GM12865 (cell line): Measurements from ENCODE around the gene GTF2H4.

Experiments
- DNase-seq: peaks from one replicate; pipeline ENCODE4 v3.0.0; 2010; ENCODE audit warnings: low read depth
- H3K4me3 ChIP-seq: 2 replicates; pipeline ENCODE4 v1.5.1; 2011; ENCODE audit warnings: mild to moderate bottlenecking, low read depth, low read length, control low read depth
- TF ChIP-seq, protein P1 (sequence below): IDR thresholded peaks from 2 replicates; pipeline ENCODE4 v1.5.1; 2011; ENCODE audit warnings: low read length, control low read depth, low read depth, inconsistent platforms; ENCODE audit not compliant: insufficient read depth; ENCODE audit errors: missing control alignments

The GTF2H4 gene

DNA sequence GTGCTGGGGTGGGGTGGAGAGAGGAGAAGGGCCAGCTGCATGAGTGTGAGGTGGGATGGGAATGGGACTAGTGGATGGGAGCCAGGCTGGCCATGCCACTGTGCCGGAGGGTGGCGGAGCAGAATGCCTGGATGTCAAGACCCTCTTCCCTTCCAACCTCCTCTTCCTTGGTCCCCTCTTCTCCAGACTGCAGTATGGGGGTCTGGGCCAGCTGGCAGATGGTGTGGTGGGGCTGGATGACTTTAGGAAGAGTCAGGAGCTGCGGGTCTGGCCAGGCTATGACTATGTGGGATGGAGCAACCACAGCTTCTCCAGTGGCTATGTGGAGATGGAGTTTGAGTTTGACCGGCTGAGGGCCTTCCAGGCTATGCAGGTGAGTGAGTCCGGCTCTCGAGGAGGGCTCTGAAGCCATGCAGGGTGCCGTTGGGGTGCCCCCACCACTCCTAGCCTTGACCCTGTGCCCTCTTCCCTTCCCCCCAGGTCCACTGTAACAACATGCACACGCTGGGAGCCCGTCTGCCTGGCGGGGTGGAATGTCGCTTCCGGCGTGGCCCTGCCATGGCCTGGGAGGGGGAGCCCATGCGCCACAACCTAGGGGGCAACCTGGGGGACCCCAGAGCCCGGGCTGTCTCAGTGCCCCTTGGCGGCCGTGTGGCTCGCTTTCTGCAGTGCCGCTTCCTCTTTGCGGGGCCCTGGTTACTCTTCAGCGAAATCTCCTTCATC is 16.0 kb upstream of the GTF2H4 start:
- H3K4me3 ChIP-seq, result no peak overlapping the region
- DNase-seq, result no peak
- TF ChIP-seq, protein P1, sequence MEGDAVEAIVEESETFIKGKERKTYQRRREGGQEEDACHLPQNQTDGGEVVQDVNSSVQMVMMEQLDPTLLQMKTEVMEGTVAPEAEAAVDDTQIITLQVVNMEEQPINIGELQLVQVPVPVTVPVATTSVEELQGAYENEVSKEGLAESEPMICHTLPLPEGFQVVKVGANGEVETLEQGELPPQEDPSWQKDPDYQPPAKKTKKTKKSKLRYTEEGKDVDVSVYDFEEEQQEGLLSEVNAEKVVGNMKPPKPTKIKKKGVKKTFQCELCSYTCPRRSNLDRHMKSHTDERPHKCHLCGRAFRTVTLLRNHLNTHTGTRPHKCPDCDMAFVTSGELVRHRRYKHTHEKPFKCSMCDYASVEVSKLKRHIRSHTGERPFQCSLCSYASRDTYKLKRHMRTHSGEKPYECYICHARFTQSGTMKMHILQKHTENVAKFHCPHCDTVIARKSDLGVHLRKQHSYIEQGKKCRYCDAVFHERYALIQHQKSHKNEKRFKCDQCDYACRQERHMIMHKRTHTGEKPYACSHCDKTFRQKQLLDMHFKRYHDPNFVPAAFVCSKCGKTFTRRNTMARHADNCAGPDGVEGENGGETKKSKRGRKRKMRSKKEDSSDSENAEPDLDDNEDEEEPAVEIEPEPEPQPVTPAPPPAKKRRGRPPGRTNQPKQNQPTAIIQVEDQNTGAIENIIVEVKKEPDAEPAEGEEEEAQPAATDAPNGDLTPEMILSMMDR, result no peak

DNA sequence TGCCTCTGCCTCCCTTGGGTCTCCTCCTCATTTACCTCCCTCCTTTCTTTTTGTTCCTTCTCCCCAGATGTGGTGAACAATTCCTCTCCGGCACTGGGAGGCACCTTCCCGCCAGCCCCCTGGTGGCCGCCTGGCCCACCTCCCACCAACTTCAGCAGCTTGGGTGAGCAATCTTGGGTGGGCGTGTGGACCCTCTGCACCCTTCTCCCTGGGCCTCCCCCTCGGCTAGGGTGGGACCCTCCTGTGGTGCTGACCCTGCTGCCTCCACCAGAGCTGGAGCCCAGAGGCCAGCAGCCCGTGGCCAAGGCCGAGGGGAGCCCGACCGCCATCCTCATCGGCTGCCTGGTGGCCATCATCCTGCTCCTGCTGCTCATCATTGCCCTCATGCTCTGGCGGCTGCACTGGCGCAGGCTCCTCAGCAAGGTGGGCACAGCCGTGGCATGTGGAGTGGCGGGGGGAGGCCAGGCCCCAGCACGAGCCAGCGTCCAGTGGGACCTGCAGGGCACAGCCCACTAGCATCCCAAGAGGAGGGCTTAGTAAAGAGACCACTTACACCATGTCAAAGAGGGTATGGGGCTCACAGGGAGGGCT is 14.9 kb upstream of the GTF2H4 start:
- no peak for DNase-seq
- TF ChIP-seq, protein P1, result no peak
- no peak overlapping the region for H3K4me3 ChIP-seq

DNA sequence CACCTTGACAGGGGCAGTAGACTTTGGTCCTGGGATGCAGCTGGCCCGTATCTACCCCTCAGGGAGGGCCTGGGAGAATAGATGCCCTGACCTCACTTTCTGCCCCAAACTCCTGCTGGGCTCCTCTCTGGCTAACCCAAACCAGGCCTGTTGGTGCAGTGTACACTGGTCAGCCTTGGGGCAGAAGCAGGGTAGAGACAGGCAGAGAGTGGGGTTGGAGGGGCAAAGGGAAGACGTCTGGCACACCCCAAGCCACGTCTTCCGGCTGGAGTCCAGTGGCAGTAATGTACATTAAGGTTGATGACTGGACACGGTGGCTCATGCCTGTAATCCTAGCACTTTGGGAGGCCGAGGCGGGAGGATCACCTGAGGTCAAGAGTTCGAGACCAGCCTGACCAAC is 14.3 kb upstream of the GTF2H4 start:
- DNase-seq, result no peak
- no peak overlapping the region for H3K4me3 ChIP-seq
- TF ChIP-seq, protein P1, result no peak

DNA sequence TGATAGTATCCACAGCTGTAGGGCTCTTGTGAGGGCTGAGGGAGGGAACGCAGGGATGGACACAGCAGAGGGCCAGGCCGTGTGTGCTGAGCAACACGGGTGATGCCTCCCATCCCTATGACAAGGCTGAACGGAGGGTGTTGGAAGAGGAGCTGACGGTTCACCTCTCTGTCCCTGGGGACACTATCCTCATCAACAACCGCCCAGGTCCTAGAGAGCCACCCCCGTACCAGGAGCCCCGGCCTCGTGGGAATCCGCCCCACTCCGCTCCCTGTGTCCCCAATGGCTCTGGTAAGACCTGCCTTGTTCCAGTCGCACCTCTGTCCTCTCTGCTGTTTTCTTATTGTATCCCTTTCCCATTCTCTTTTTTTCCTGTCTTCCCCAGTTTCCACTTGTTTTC is 13.6 kb upstream of the GTF2H4 start:
- TF ChIP-seq, protein P1, result no peak
- no peak for DNase-seq
- H3K4me3 ChIP-seq, result no peak overlapping the region

DNA sequence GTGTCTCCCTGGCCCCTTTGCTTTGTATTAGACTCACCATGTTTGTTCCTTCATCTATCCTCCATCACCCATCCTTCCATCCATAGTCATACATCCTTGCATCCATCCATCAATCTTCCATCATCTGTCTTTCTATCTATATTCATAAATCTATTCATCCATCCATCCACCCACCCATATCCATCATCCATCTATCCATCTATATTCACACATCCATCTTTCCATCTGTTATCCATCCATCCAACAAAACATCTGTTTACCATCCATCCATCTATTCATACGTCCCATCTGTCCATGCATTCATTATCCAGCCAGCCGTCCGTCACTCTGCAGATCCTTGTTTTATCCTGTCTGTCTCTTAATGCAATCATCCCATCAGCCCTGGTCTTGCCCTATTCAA is 13.1 kb upstream of the GTF2H4 start:
- no peak overlapping the region for H3K4me3 ChIP-seq
- no peak for DNase-seq
- TF ChIP-seq, protein P1, result no peak

DNA sequence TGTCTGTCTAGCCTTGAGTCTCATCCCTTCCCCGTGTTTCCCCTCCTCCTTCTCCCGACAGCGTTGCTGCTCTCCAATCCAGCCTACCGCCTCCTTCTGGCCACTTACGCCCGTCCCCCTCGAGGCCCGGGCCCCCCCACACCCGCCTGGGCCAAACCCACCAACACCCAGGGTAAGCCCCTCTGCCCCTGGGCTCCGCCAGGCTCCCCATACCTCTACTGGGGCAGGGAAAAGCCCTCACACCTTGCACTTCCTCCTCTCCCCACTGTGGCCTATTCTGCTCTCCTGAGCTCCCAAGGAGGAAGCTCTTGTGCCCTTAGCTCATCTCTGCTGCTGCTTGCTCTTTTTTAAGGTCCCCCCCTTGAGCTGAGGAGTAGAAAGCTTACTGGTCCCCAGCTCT is 12.7 kb upstream of the GTF2H4 start:
- TF ChIP-seq, protein P1, result no peak
- H3K4me3 ChIP-seq, result no peak overlapping the region
- no peak for DNase-seq

DNA sequence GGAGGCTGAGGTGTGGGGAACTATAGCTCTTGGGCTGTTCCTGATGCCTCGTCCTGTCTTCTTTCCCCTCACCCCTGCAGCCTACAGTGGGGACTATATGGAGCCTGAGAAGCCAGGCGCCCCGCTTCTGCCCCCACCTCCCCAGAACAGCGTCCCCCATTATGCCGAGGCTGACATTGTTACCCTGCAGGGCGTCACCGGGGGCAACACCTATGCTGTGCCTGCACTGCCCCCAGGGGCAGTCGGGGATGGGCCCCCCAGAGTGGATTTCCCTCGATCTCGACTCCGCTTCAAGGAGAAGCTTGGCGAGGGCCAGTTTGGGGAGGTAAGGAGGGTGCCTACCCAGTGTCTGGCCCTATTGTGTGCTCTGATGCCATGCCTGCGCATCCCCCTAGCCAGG is 11.5 kb upstream of the GTF2H4 start:
- H3K4me3 ChIP-seq, result no peak overlapping the region
- TF ChIP-seq, protein P1, result no peak
- no peak for DNase-seq
